ENCODE measurements around the gene PERM1.

DNA sequence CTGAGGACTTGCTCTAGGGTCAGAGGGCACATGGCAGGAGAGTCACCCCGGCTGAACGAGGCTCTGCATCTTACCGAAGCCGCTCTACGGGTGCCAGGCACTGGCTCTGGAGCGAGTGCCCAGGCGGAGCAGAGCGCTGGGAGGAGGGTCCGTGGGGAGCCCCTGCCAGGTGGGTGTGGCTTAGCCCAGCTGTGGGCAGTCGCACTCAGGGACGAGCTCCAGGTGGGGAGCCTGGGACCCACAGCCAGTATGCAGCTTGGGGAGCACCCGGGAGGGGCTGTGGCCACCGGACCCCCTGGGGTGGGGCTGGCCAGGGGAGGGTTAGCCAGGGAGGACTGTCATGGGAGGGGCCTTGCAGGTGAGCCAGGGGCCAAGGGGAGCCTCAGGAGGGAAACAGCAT lies 41.8 kb upstream of the PERM1 start:
- TF ChIP-seq POLR2A (IDR thresholded peaks at IDR 0.05; ENCODE audit: insufficient read depth in 1 of 2, low read depth in 2 of 2, low read length in 2 of 2) (no peak), SMARCC2 (IDR thresholded peaks at IDR 0.05) (no peak), EZH2 (conservative IDR thresholded peaks at IDR 0.05; ENCODE audit: low read depth, low read length) (no peak), CHD2 (IDR thresholded peaks at IDR 0.05; ENCODE audit: low read depth, low read length) (no peak), KLF9 (CRISPR knock-in tag; IDR thresholded peaks at IDR 0.05; ENCODE audit: low read depth) (no peak), BRD4 (CRISPR knock-in tag; IDR thresholded peaks at IDR 0.05) (no peak), CAMTA2 (CRISPR knock-in tag; IDR thresholded peaks at IDR 0.05; ENCODE audit: borderline replicate concordance) (no peak), NCOR1 (IDR thresholded peaks at IDR 0.05; ENCODE audit: borderline replicate concordance, low read length) (no peak), CEBPB (IDR thresholded peaks at IDR 0.05; ENCODE audit: borderline replicate concordance, low read depth, low read length) (no peak), ZNF558 (CRISPR knock-in tag; IDR thresholded peaks at IDR 0.05; ENCODE audit: borderline replicate concordance) (no peak)
- TF ChIP-seq, protein P1, sequence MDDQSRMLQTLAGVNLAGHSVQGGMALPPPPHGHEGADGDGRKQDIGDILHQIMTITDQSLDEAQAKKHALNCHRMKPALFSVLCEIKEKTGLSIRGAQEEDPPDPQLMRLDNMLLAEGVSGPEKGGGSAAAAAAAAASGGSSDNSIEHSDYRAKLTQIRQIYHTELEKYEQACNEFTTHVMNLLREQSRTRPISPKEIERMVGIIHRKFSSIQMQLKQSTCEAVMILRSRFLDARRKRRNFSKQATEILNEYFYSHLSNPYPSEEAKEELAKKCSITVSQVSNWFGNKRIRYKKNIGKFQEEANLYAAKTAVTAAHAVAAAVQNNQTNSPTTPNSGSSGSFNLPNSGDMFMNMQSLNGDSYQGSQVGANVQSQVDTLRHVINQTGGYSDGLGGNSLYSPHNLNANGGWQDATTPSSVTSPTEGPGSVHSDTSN (CRISPR knock-in tag; IDR thresholded peaks at IDR 0.05; ENCODE audit: borderline replicate concordance), result no peak
- TF ChIP-seq, protein P2, sequence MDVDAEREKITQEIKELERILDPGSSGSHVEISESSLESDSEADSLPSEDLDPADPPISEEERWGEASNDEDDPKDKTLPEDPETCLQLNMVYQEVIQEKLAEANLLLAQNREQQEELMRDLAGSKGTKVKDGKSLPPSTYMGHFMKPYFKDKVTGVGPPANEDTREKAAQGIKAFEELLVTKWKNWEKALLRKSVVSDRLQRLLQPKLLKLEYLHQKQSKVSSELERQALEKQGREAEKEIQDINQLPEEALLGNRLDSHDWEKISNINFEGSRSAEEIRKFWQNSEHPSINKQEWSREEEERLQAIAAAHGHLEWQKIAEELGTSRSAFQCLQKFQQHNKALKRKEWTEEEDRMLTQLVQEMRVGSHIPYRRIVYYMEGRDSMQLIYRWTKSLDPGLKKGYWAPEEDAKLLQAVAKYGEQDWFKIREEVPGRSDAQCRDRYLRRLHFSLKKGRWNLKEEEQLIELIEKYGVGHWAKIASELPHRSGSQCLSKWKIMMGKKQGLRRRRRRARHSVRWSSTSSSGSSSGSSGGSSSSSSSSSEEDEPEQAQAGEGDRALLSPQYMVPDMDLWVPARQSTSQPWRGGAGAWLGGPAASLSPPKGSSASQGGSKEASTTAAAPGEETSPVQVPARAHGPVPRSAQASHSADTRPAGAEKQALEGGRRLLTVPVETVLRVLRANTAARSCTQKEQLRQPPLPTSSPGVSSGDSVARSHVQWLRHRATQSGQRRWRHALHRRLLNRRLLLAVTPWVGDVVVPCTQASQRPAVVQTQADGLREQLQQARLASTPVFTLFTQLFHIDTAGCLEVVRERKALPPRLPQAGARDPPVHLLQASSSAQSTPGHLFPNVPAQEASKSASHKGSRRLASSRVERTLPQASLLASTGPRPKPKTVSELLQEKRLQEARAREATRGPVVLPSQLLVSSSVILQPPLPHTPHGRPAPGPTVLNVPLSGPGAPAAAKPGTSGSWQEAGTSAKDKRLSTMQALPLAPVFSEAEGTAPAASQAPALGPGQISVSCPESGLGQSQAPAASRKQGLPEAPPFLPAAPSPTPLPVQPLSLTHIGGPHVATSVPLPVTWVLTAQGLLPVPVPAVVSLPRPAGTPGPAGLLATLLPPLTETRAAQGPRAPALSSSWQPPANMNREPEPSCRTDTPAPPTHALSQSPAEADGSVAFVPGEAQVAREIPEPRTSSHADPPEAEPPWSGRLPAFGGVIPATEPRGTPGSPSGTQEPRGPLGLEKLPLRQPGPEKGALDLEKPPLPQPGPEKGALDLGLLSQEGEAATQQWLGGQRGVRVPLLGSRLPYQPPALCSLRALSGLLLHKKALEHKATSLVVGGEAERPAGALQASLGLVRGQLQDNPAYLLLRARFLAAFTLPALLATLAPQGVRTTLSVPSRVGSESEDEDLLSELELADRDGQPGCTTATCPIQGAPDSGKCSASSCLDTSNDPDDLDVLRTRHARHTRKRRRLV (CRISPR knock-in tag; IDR thresholded peaks at IDR 0.05), result no peak
- TF ChIP-seq, protein P3, sequence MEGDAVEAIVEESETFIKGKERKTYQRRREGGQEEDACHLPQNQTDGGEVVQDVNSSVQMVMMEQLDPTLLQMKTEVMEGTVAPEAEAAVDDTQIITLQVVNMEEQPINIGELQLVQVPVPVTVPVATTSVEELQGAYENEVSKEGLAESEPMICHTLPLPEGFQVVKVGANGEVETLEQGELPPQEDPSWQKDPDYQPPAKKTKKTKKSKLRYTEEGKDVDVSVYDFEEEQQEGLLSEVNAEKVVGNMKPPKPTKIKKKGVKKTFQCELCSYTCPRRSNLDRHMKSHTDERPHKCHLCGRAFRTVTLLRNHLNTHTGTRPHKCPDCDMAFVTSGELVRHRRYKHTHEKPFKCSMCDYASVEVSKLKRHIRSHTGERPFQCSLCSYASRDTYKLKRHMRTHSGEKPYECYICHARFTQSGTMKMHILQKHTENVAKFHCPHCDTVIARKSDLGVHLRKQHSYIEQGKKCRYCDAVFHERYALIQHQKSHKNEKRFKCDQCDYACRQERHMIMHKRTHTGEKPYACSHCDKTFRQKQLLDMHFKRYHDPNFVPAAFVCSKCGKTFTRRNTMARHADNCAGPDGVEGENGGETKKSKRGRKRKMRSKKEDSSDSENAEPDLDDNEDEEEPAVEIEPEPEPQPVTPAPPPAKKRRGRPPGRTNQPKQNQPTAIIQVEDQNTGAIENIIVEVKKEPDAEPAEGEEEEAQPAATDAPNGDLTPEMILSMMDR (CRISPR knock-in tag; IDR thresholded peaks at IDR 0.05), result no peak
